GM23338 (cell line): ENCODE results near the gene SNN. TPM values are rescaled to one million over a fixed set of nuclear protein-coding genes. Genes with fewer than 3 reads are reported as not detected.

ENCODE experiments used
- ATAC-seq: fragments of 200-7000 bp; cut with Tn5 transposase; 3 replicates; pipeline ENCODE4 v1.9.1; 2020
- DNase-seq: peaks from one replicate; pipeline ENCODE4 v3.0.0-alpha.2; 2015; ENCODE audit warnings: low spot score
- H2AFZ ChIP-seq: fragments of 200-600 bp; sonication (generic); 2 replicates; pipeline ENCODE4 v1.8.0; 2016; ENCODE audit warnings: antibody characterized with exemption, mild to moderate bottlenecking, moderate library complexity
- H3F3A ChIP-seq: fragments of 200-600 bp; sonication (generic); replicated peaks from 2 replicates; pipeline ENCODE4 v1.8.0; 2017; ENCODE audit warnings: antibody characterized with exemption, mixed run types, low read depth
- H3K27ac ChIP-seq: fragments of 200-600 bp; sonication (generic); 2 replicates; pipeline ENCODE4 v1.6.1; 2016; ENCODE audit warnings: low read depth
- H3K27me3 ChIP-seq: fragments of 200-600 bp; sonication (generic); 2 replicates; pipeline ENCODE4 v1.8.0; 2016; ENCODE audit warnings: mild to moderate bottlenecking, mixed run types, moderate library complexity; ENCODE audit not compliant: insufficient read depth
- H3K36me3 ChIP-seq: fragments of 200-600 bp; sonication (generic); 2 replicates; pipeline ENCODE4 v1.8.0; 2016; ENCODE audit warnings: mild to moderate bottlenecking; ENCODE audit not compliant: insufficient read depth
- H3K4me1 ChIP-seq: fragments of 200-600 bp; sonication (generic); 2 replicates; pipeline ENCODE4 v1.8.0; 2016; ENCODE audit warnings: mild to moderate bottlenecking, moderate library complexity; ENCODE audit not compliant: insufficient read depth
- H3K4me2 ChIP-seq: fragments of 200-600 bp; sonication (generic); 2 replicates; pipeline ENCODE4 v1.7.1; 2017; ENCODE audit warnings: mixed run types
- H3K4me3 ChIP-seq: fragments of 200-600 bp; sonication (generic); 2 replicates; pipeline ENCODE4 v1.6.1; 2016; ENCODE audit warnings: mixed run types
- H3K79me2 ChIP-seq: fragments of 200-600 bp; sonication (generic); replicated peaks from 2 replicates; pipeline ENCODE4 v1.8.0; 2017; ENCODE audit warnings: mild to moderate bottlenecking; ENCODE audit not compliant: insufficient read depth
- H3K9me2 ChIP-seq: fragments of 200-600 bp; sonication (generic); 2 replicates; pipeline ENCODE4 v1.8.0; 2017; ENCODE audit not compliant: insufficient read depth
- H4K20me1 ChIP-seq: fragments of 200-600 bp; sonication (generic); replicated peaks from 2 replicates; pipeline ENCODE4 v1.8.0; 2017; ENCODE audit warnings: mild to moderate bottlenecking; ENCODE audit not compliant: insufficient read depth
- H3K27ac Mint-ChIP-seq: 2 replicates; pipeline ENCODE4 v1.8.0; 2020; ENCODE audit warnings: inconsistent platforms, mild to moderate bottlenecking, moderate library complexity, mixed read lengths
- H3K27me3 Mint-ChIP-seq: 3 replicates; pipeline ENCODE4 v1.8.0; 2022; ENCODE audit warnings: low read depth, mild to moderate bottlenecking, moderate library complexity, mixed read lengths, inconsistent platforms; ENCODE audit not compliant: insufficient read depth, poor library complexity
- H3K36me3 Mint-ChIP-seq: 3 replicates; pipeline ENCODE4 v1.8.0; 2021; ENCODE audit warnings: low read depth, mild to moderate bottlenecking, inconsistent platforms, moderate library complexity, mixed read lengths
- H3K4me1 Mint-ChIP-seq: 3 replicates; pipeline ENCODE4 v1.8.0; 2020; ENCODE audit warnings: mild to moderate bottlenecking, inconsistent platforms, mixed read lengths
- H3K4me3 Mint-ChIP-seq: 3 replicates; pipeline ENCODE4 v1.8.0; 2021; ENCODE audit warnings: moderate library complexity, mild to moderate bottlenecking, inconsistent platforms, mixed read lengths
- H3K9me3 Mint-ChIP-seq: 3 replicates; pipeline ENCODE4 v1.8.0; 2020; ENCODE audit warnings: moderate library complexity, mild to moderate bottlenecking, inconsistent platforms, mixed read lengths
- EZH2phosphoT487 ChIP-seq: fragments of 200-600 bp; sonication (generic); IDR thresholded peaks from one replicate; pipeline ENCODE4 v1.8.1; 2018; ENCODE audit warnings: antibody characterized with exemption; ENCODE audit not compliant: unreplicated experiment
- polyA plus RNA-seq: library from polyadenylated mRNA; unstranded; fragments of >200 nt; fragmentation: Nextera tagmentation; extraction: Ambion mirVana; gene quantifications from 2 replicates; pipeline ENCODE4 v1.2.1, GENCODE V29; 2016
- total RNA-seq: library from RNA; depleted of rRNA; stranded (reverse); fragments of >200 nt; shearing (Covaris generic); gene quantifications from 2 replicates; pipeline ENCODE4 v1.2.3, GENCODE V29; 2014
- TF ChIP-seq, protein P1 (sequence below): IDR thresholded peaks from 2 replicates; pipeline ENCODE4 v1.6.1; 2016; ENCODE audit warnings: antibody characterized with exemption
- TF ChIP-seq, protein P2 (sequence below): fragments of 250-450 bp; sonication (Bioruptor Pico); IDR thresholded peaks from 2 replicates; pipeline ENCODE4 v1.5.0; 2020; ENCODE audit warnings: mild to moderate bottlenecking, moderate library complexity

Gene SNN
- total and polyA plus RNA-seq, 2 experiments from 2014 or later = 19.0 to 63.3 TPM

DNA sequence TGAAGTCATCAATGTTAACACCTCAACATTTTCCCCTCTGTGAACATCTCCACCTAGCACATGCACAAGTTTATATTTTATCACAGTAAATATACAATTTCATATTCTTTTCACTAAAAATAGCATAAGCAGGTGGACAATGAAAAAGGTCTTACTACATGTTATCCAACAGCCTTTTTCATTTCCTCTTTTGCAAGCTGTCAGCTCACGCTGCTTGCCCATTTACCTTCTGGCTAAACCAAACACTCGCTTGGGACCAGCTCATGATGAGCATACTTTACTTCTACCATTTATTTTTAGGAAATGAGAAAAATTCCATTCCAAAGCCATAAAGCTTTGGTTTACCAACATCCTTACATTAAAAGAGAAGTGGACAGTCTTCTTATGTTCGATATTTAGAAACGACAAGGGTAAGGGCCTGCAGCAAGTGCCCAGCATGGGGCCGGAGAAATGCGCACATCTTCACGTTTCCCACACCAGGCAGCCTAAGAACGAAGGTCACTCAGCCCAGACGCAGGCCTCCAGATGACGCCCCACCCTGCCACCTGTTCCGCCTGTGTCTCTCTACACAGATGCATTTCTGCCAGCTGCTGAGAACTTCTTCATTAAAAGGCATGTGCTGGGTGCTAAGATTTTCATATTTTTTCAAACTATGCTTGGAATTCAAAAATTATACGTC, 13.9 kb downstream of the SNN start:
- H3K27ac Mint-ChIP-seq = peak overlapping the region; percentile 15; the same call in 1 of the 2 replicates
- Histone ChIP-seq H3K4me2 (no peak overlapping the region), H3K27ac (0 out of 2 replicates have a peak overlapping the region, but pooled peaks have one; percentile 34), H3K4me3 (no peak overlapping the region), H3K36me3 (peaks cover 22% of the 10 kb centered on the region; the same call in 1 of the 2 replicates), H3K27me3 (no peaks in the 10 kb centered on the region), H2AFZ (no peak overlapping the region), H3K9me2 (no peaks in the 10 kb centered on the region), H4K20me1 (peaks cover 21% of the 10 kb centered on the region), H3K79me2 (no peaks in the 10 kb centered on the region), H3K4me1 (0 out of 2 replicates have a peak, but pooled peaks cover 4% of the 10 kb centered on the region), H3F3A (peaks cover 8% of the 10 kb centered on the region)
- H3K36me3 Mint-ChIP-seq = peaks cover 40% of the 10 kb centered on the region; the same call in 2 of the 3 replicates
- peaks cover 7% of the 10 kb centered on the region for H3K27me3 Mint-ChIP-seq
- peaks cover 8% of the 10 kb centered on the region; the same call in 2 of the 3 replicates for H3K4me1 Mint-ChIP-seq
- H3K9me3 Mint-ChIP-seq = no peaks in the 10 kb centered on the region; the same call in 2 of the 3 replicates
- no peak overlapping the region for H3K4me3 Mint-ChIP-seq
- no peak for DNase-seq
- TF ChIP-seq, protein P1, sequence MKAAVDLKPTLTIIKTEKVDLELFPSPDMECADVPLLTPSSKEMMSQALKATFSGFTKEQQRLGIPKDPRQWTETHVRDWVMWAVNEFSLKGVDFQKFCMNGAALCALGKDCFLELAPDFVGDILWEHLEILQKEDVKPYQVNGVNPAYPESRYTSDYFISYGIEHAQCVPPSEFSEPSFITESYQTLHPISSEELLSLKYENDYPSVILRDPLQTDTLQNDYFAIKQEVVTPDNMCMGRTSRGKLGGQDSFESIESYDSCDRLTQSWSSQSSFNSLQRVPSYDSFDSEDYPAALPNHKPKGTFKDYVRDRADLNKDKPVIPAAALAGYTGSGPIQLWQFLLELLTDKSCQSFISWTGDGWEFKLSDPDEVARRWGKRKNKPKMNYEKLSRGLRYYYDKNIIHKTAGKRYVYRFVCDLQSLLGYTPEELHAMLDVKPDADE = no peak
- TF ChIP-seq, protein P2, sequence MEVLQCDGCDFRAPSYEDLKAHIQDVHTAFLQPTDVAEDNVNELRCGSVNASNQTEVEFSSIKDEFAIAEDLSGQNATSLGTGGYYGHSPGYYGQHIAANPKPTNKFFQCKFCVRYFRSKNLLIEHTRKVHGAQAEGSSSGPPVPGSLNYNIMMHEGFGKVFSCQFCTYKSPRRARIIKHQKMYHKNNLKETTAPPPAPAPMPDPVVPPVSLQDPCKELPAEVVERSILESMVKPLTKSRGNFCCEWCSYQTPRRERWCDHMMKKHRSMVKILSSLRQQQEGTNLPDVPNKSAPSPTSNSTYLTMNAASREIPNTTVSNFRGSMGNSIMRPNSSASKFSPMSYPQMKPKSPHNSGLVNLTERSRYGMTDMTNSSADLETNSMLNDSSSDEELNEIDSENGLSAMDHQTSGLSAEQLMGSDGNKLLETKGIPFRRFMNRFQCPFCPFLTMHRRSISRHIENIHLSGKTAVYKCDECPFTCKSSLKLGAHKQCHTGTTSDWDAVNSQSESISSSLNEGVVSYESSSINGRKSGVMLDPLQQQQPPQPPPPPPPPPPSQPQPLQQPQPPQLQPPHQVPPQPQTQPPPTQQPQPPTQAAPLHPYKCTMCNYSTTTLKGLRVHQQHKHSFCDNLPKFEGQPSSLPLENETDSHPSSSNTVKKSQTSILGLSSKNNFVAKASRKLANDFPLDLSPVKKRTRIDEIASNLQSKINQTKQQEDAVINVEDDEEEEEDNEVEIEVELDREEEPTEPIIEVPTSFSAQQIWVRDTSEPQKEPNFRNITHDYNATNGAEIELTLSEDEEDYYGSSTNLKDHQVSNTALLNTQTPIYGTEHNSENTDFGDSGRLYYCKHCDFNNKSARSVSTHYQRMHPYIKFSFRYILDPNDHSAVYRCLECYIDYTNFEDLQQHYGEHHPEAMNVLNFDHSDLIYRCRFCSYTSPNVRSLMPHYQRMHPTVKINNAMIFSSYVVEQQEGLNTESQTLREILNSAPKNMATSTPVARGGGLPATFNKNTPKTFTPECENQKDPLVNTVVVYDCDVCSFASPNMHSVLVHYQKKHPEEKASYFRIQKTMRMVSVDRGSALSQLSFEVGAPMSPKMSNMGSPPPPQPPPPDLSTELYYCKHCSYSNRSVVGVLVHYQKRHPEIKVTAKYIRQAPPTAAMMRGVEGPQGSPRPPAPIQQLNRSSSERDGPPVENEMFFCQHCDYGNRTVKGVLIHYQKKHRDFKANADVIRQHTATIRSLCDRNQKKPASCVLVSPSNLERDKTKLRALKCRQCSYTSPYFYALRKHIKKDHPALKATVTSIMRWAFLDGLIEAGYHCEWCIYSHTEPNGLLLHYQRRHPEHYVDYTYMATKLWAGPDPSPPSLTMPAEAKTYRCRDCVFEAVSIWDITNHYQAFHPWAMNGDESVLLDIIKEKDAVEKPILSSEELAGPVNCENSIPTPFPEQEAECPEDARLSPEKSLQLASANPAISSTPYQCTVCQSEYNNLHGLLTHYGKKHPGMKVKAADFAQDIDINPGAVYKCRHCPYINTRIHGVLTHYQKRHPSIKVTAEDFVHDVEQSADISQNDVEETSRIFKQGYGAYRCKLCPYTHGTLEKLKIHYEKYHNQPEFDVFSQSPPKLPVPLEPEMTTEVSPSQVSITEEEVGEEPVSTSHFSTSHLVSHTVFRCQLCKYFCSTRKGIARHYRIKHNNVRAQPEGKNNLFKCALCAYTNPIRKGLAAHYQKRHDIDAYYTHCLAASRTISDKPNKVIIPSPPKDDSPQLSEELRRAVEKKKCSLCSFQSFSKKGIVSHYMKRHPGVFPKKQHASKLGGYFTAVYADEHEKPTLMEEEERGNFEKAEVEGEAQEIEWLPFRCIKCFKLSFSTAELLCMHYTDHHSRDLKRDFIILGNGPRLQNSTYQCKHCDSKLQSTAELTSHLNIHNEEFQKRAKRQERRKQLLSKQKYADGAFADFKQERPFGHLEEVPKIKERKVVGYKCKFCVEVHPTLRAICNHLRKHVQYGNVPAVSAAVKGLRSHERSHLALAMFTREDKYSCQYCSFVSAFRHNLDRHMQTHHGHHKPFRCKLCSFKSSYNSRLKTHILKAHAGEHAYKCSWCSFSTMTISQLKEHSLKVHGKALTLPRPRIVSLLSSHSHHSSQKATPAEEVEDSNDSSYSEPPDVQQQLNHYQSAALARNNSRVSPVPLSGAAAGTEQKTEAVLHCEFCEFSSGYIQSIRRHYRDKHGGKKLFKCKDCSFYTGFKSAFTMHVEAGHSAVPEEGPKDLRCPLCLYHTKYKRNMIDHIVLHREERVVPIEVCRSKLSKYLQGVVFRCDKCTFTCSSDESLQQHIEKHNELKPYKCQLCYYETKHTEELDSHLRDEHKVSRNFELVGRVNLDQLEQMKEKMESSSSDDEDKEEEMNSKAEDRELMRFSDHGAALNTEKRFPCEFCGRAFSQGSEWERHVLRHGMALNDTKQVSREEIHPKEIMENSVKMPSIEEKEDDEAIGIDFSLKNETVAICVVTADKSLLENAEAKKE (CRISPR knock-in tag) = no peak
- TF ChIP-seq EZH2phosphoT487 = no peak
- ATAC-seq = no peak; the same call in 2 of the 3 replicates
